NCI-H748 treated with DMSO at 0.1 percent for 48 hours (cell line): Measurements from ENCODE around the gene LACTBL1.
"Not testable (repeated sequence)": the region's sequence is repeated elsewhere in the genome, so short reads cannot be mapped to it uniquely, and the experiment has no call there.

Source experiments
- DNase-seq: peaks from one replicate; lab custom pipeline; 2025; lab: John Stamatoyannopoulos, UW

Gene LACTBL1

DNA sequence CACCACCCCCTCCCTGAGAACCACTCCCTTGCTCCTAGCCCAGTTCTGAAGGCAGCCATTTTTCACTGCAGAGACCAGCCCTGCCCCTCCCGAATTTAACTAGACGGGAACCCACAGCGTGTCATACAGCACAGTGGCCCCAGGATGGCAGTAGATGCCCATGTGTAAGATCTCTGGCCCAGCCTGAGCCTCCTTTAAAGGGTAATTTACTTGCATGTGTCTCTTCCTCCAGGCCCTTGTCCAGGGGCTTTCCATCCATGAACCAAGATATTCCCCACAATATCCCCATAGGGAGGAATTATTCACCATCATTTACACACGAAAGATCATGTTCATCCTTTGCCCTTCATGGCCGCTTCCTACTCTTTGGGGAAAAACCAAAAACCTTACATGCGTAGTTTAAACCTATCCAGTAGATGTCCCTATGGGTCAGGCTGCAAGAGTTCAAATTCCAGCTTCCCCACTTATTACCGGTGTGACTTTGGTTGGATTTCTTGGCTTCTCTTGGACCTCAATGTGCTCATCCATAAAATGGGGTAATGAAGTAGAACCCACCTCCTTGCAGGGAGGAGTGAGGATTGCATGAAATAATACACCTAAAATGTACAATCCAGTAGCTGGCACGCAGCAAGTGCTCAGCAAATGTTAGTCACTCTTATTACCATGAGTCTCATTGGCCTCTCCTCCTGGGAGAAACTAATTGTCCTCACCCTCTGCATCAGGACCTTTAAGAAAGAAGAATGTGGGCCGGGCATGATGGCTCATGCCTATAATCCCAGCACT, 4.0 kb upstream of the LACTBL1 start:
- peak; percentile 41 for DNase-seq

GRCh38 chr1:22976127-22976460, 3.4 kb upstream of the LACTBL1 start:
- DNase-seq = no peak

DNA sequence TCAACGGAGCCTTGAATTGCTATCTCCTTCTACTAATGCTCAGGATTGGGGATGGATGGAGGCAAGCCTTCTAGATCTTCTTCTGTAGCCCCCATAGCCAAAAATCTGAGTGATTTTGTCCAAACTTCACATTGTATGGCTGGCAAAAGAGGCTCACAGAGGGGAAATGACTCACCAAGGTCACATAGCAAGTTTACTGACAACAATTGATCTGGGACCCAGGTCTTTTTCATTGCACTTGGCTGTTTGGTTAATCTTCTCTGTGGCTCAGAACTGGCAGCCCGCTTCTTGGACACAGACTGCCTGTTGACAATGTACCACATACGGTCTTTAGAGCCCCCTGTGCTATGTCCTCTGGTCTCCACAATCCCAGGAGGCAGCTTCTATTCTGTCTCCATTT, 3.0 kb upstream of the LACTBL1 start:
- DNase-seq = no peak

GRCh38 chr1:22971611-22972405, 858 bp downstream of the LACTBL1 start:
- no peak for DNase-seq

DNA sequence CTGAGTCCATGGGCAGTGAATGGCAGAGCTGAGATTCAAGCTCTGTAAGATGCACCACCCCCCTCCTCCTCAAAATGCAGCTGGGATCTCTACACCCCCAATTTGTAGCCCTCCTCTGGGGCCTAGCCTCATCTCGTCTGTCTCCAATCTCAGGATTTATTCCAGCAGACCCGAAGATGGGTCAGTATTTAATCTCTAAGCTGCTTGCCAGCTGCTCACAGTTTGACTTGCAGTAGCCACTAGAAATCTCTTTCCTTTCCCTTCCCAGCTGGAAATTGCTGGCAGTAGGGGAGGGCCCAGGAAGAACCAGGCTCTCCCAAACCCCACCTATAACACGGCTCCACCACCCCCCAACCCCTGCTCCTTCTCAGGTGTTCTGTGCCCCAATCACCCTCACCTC, 1.5 kb downstream of the LACTBL1 start:
- DNase-seq = no peak

GRCh38 chr1:22970096-22970495, 2.6 kb downstream of the LACTBL1 start:
- DNase-seq = no peak

DNA sequence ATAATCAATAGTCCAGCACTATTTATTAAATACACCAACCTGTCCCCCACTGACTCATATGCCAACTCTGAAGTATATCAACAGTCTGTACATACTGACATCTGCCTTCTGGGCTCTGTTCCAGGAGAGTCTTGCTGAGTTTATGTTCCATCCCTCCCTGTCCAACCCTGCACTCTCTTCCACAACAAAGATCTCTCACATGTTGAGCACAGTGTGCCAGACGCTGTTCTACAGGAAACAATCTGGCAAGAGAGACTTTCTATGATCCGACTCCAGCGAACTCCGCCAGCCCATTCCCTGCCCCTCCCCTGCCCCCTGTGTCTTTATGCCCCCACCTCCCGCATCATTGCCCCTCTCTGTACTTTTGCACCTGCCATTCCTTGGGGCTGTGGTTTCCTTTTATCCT, 3.4 kb downstream of the LACTBL1 start:
- peak; percentile 30 for DNase-seq

DNA sequence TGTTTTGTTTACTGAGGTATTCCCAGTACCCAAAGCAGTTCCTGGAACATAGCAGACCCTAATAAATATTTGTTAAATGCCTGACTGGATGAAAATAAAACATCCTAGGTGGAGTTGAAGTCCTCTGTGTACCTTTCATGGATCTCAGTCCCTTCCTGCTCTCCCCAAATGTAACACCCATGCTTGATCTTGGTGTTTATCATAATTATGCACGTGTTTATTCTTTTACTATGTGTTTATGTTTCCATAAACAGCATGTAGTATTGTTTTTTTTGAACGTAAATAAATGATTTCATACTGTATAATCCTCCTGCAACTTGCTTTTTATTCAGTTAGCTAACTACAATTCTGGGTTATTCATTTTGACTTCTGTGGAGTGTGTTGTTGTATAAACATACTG, 4.8 kb downstream of the LACTBL1 start:
- DNase-seq = no peak

DNA sequence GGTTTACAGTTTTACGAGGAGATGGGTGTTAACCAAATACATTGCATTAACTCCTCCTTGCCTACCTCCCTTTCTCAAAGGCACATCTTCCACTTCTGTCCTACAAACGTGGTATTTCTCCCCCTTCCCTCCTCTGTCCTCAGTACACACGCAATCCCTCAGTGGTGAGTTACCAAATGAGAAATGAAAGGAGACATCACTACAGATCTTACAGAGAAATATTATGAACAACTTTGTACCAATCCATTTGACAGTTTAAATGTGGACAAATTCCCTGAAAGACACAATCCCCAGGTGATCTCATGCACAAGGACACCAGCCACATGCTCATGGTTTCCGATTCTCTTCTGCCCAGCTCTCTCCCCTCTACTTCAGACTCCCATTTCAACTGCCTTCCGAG, 6.4 kb downstream of the LACTBL1 start:
- no peak for DNase-seq

- no peak for DNase-seq
Observed at GRCh38 chr1:22963044-22963677, 9.5 kb downstream of the LACTBL1 start.

GRCh38 chr1:22962558-22962957, 10.1 kb downstream of the LACTBL1 start:
- no peak for DNase-seq

GRCh38 chr1:22959545-22960360, 12.9 kb downstream of the LACTBL1 start:
- no peak for DNase-seq

DNA sequence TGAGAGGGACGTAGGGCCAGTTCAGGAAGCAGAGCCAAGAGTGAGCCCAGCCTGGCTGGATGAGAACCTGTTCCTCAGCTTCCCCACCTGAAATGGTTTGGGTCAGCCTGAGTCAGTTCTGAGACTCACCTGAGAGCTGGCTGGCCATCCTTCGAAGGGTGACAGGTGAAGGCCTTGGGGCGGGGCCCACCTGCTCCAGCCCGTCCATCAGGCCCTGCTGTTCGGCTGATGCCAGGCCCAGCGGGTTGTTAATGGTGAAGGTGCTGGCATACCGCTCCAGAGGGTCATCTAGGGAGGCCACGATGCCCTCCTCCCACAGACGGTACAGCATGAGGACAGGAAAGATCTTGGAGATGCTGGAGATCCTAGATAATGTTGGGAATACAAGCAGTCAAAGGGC, 14.1 kb downstream of the LACTBL1 start:
- DNase-seq = no peak

DNA sequence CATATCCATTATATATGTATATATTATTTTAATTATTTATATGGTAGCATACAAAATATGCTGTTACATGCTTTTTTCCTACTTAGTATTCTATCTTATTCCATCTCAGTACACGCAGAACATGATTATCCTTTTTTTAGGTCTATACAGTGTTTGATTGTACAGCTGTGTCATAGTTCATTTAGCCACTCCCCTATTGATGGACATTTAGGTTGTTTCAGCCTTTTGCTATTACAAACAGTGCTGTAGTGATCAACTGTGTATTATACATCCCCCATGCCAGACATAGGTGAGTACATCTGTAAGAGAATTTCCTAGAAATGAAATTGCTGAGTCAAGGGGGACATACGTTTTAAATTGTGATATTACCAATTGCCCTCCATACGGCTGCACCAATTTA, 15.6 kb downstream of the LACTBL1 start:
- no peak for DNase-seq

- DNase-seq = no peak
Observed at GRCh38 chr1:22955146-22955545, 17.5 kb downstream of the LACTBL1 start.

GRCh38 chr1:22953740-22954141, 18.9 kb downstream of the LACTBL1 start:
- no peak for DNase-seq

DNA sequence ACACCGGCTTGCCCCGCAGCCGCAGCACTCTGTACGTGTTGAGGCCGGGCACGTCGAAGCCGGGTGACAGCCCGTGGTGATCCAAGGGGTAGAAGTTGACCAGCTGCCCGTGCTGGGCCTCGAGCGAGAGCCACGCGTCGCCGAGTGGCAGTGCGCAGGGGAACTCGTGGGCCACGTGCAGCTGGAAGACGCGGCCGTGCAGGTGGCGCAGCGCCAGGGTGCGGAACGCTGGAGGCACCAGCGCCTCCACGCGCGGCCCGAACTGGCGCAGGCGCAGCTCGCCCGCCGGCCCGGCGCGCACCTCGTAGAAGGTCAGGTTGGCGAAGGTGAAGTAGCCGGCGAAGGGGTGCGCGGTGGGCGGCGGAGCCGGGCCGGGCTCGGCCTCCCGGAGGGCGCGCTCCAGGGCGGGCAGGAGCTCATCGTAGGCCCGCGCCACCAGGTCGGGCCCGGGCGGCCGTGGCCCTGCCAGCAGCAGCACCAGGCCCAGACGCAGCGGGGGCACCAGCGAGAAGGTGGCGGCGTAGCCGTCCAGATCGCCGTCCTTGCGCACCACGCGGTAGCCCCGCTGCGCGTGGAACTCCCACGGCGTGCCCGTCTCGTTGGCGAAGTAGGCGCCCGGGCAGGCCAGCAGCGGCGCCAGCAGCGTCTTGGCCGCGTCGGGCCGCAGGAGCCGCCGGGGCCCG, 19.5 kb downstream of the LACTBL1 start:
- DNase-seq = no peak

- DNase-seq = no peak
Observed at GRCh38 chr1:22952694-22953056, 20.0 kb downstream of the LACTBL1 start.

- no peak for DNase-seq
Observed at GRCh38 chr1:22951796-22952195, 20.9 kb downstream of the LACTBL1 start.

GRCh38 chr1:22949822-22950331, 22.8 kb downstream of the LACTBL1 start:
- DNase-seq = no peak

GRCh38 chr1:22945171-22945570, 27.5 kb downstream of the LACTBL1 start:
- not testable (repeated sequence) for DNase-seq
